ENCODE data around the gene NSUN3. TPM values are rescaled to one million over a fixed set of nuclear protein-coding genes. Genes with fewer than 3 reads are reported as not detected.
A peak's percentile ranks its signal among the peaks of the same experiment; 100 is the strongest.

The NSUN3 gene
- total RNA-seq, 1 donor from 2014 or later, result 16.3 TPM

DNA sequence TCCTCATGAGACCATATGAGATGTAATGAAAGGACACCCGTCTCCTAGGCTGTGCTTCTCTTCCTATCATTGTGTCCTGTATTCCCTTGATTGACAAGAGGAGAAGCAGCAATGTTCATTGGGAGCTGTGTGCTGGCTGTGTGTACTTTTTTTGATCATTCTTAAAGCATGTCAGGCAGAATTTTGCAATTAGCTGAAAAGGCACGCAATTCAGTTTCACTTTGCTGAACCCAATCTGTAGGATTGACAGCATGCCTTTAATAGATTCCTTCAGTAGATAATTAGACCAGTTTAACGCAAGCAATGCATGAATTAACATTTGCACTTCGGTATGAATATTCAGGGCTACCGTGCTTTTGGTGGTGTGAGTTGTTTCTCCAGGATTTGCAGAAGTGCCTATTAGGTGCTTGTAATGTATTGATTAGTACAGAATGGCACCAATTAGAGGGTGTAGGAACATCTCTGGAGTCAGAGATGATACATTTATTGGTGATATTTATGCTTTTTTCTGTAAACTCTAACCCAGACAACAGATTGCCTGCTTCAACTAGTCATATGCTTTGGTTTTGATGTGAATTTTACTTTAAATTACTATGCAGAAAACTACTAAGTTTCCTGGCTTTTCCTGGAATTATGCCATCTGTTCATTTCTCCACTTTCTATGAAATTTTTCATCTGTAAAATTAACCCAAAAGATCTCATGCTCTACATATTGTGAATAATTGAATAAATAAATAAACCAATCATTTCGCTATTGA lies 114.3 kb downstream of the NSUN3 start:
- Mint-ChIP-seq H3K4me1 (ENCODE audit: low read depth, unreplicated experiment) (peaks cover 41% of the 10 kb centered on the region), H3K27me3 (ENCODE audit: unreplicated experiment) (no peaks in the 10 kb centered on the region), H3K9me3 (ENCODE audit: unreplicated experiment) (no peaks in the 10 kb centered on the region), H3K27ac (ENCODE audit: unreplicated experiment) (peak overlapping the region; percentile 84), H3K36me3 (ENCODE audit: unreplicated experiment) (no peaks in the 10 kb centered on the region), H3K4me3 (ENCODE audit: unreplicated experiment) (peak overlapping the region; percentile 68)
- TF ChIP-seq CTCF (IDR thresholded peaks at IDR 0.05; ENCODE audit: partially characterized antibody, unreplicated experiment), result no peak
- DNase-seq, result no peak

Other genes with a start within 250 kb of the NSUN3 start
- 4.9 TPM for gene PROS1, start 89.2 kb upstream of the NSUN3 start, total RNA-seq (ENCODE audit: unreplicated experiment)
- 12.1 TPM for gene ARL13B, start 82.9 kb upstream of the NSUN3 start, total RNA-seq (ENCODE audit: unreplicated experiment)
- not detected for gene STX19, start 34.5 kb upstream of the NSUN3 start, total RNA-seq (ENCODE audit: unreplicated experiment)
- gene DHFR2, start 145 bp upstream of the NSUN3 start, total RNA-seq (ENCODE audit: unreplicated experiment), result 3.5 TPM

Measured in glutamatergic neuron (in vitro differentiated cells).